Memory B cell (primary cell): ENCODE data around the gene PPFIA2.

Experiments
- ATAC-seq: fragments of 150-1000 bp; cut with Tn5 transposase; 2 replicates; pipeline ENCODE4 v1.10.0; 2021; ENCODE audit warnings: low read depth, mild to moderate bottlenecking, moderate library complexity
- DNase-seq, 2 donors: peaks; one replicate each; pipeline ENCODE4 v3.0.0; 2022; ENCODE audit warnings: low spot score in 2 of 2
- H3K27ac Mint-ChIP-seq: one replicate; pipeline ENCODE4 v1.8.0; 2022; ENCODE audit warnings: mild to moderate bottlenecking, moderate library complexity, mixed read lengths
- H3K27me3 Mint-ChIP-seq: one replicate; pipeline ENCODE4 v1.8.0; 2022; ENCODE audit warnings: mixed read lengths
- H3K36me3 Mint-ChIP-seq: one replicate; pipeline ENCODE4 v1.8.0; 2022; ENCODE audit warnings: mild to moderate bottlenecking, mixed read lengths
- H3K4me1 Mint-ChIP-seq: one replicate; pipeline ENCODE4 v1.8.0; 2022; ENCODE audit warnings: mixed read lengths
- H3K4me3 Mint-ChIP-seq: one replicate; pipeline ENCODE4 v1.8.0; 2022; ENCODE audit warnings: mild to moderate bottlenecking, moderate library complexity, mixed read lengths
- H3K9me3 Mint-ChIP-seq: one replicate; pipeline ENCODE4 v1.8.0; 2022; ENCODE audit warnings: mixed read lengths

Gene PPFIA2

GRCh38 chr12:81558031-81558430 is 201.1 kb downstream of the PPFIA2 start:
- DNase-seq (no peak), ATAC-seq (no peak)
- Mint-ChIP-seq H3K27me3 (no peaks in the 10 kb centered on the region), H3K36me3 (no peaks in the 10 kb centered on the region), H3K9me3 (no peaks in the 10 kb centered on the region), H3K27ac (no peak overlapping the region), H3K4me3 (no peak overlapping the region), H3K4me1 (no peaks in the 10 kb centered on the region)

GRCh38 chr12:81546811-81547210 is 212.3 kb downstream of the PPFIA2 start:
- Mint-ChIP-seq H3K4me1 (no peaks in the 10 kb centered on the region), H3K9me3 (peaks cover 2% of the 10 kb centered on the region), H3K27me3 (no peaks in the 10 kb centered on the region), H3K36me3 (no peaks in the 10 kb centered on the region), H3K4me3 (no peak overlapping the region), H3K27ac (no peak overlapping the region)
- no peak for DNase-seq
- ATAC-seq: no peak

DNA sequence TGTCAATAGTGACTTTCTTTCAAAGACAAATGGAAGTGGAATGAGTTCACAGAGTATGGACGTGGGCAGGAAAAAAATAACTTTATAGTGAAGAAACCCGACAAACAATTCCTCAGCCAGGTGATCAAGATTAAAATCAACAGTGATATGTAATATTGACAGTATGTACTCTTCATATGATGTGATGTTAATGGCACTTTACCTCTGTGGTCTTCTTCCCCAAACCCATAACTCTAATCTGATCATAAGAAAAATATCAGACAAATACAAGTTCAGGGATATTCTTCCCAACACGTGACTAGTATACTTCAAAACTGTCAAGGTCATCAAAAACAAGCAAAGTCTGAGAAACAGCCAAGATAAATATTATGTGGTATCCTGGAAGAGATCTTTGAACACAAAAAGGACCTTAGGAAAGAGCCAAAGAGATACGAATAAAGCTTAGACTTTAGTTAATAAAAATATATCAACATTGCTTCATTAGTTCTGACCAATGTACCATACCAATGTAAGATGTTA is 215.5 kb downstream of the PPFIA2 start:
- Mint-ChIP-seq H3K27ac (no peak overlapping the region), H3K4me1 (no peaks in the 10 kb centered on the region), H3K36me3 (no peaks in the 10 kb centered on the region), H3K9me3 (no peaks in the 10 kb centered on the region), H3K27me3 (no peaks in the 10 kb centered on the region), H3K4me3 (no peak overlapping the region)
- no peak for DNase-seq
- no peak for ATAC-seq

GRCh38 chr12:81542065-81543010 is 216.8 kb downstream of the PPFIA2 start:
- ATAC-seq (no peak), DNase-seq (no peak)
- Mint-ChIP-seq H3K4me1 (no peaks in the 10 kb centered on the region), H3K27me3 (no peaks in the 10 kb centered on the region), H3K27ac (no peak overlapping the region), H3K36me3 (no peaks in the 10 kb centered on the region), H3K4me3 (no peak overlapping the region), H3K9me3 (peaks cover 4% of the 10 kb centered on the region)

DNA sequence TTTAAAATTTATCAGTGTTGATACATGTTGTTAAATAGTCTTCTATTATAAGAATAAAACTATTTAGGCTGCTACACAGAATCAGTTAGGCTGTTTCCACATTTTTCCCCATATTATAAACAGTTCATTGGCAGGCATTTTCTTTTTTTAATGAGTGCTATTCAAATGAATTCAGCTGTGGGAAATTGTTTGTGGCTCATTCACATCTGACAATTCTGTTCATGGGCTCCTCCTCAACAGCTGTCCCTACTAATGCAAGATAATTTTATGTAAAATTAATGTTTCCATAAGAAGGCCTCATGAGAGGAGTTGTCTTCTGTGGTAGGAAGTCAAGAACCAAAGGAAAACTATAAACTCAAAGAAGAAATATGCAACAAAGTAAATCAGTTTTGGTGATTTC is 218.0 kb downstream of the PPFIA2 start:
- H3K9me3 Mint-ChIP-seq: peaks cover 4% of the 10 kb centered on the region
- no peaks in the 10 kb centered on the region for H3K4me1 Mint-ChIP-seq
- H3K27me3 Mint-ChIP-seq: no peaks in the 10 kb centered on the region
- H3K27ac Mint-ChIP-seq: no peak overlapping the region
- DNase-seq (no peak), ATAC-seq (no peak)
- H3K4me3 Mint-ChIP-seq: no peak overlapping the region
- no peaks in the 10 kb centered on the region for H3K36me3 Mint-ChIP-seq

GRCh38 chr12:81539279-81539678 is 219.9 kb downstream of the PPFIA2 start:
- ATAC-seq: no peak
- Mint-ChIP-seq H3K4me1 (no peaks in the 10 kb centered on the region), H3K4me3 (no peak overlapping the region), H3K36me3 (no peaks in the 10 kb centered on the region), H3K27me3 (no peaks in the 10 kb centered on the region), H3K27ac (no peak overlapping the region), H3K9me3 (peaks cover 6% of the 10 kb centered on the region)
- no peak for DNase-seq

- Mint-ChIP-seq H3K9me3 (peaks cover 6% of the 10 kb centered on the region), H3K27ac (no peak overlapping the region), H3K27me3 (no peaks in the 10 kb centered on the region), H3K4me3 (no peak overlapping the region), H3K4me1 (no peaks in the 10 kb centered on the region), H3K36me3 (no peaks in the 10 kb centered on the region)
- no peak for ATAC-seq
- no peak for DNase-seq
These were observed 226.1 kb downstream of the PPFIA2 start for GRCh38 chr12:81533054-81533453.

- H3K36me3 Mint-ChIP-seq: no peaks in the 10 kb centered on the region
- no peak for ATAC-seq
- H3K4me3 Mint-ChIP-seq: no peak overlapping the region
- H3K27me3 Mint-ChIP-seq: no peaks in the 10 kb centered on the region
- H3K27ac Mint-ChIP-seq: no peak overlapping the region
- DNase-seq: no peak
- no peaks in the 10 kb centered on the region for H3K4me1 Mint-ChIP-seq
- H3K9me3 Mint-ChIP-seq: peaks cover 7% of the 10 kb centered on the region
These were observed 228.8 kb downstream of the PPFIA2 start for GRCh38 chr12:81530352-81530751.

DNA sequence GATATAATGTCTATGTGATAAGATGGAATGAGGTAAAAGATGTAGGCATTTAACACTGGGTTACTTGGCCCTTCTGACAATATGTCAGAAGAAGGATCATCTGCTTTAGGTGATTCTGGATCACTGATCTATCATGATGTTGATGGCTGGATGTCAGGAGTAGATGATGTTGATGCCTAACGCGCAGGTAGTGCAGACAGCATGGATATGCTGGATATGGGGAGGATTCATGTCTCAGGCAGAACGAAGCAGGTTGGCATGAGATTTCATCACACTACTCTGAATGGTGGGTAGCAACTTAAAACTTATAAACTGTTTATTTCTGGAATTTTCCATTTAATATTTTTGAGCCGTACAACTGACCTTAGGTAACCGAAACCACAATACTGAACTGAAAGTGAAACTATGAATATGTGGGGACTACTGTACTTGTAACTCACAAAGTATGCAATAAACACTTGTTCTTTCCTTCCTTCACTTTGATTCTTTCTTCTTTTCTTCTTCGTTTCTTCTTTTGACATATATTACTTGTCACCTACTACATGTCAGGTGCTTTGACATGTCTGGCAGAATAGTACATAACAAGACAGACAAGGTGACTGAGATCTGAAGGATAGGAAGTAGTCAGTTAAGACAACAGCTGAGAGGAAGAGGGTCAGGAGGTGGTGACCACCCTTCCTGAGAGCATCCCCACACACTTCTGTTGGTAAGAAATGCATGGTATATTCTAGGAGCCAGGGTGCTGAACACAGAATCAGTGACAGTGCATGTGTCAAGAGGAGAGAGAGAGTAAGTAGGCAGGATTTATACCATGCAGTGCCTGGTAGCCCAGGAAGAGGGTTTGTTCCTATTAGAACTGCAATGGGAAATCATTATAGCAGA is 238.8 kb downstream of the PPFIA2 start:
- no peak for ATAC-seq
- Mint-ChIP-seq H3K27me3 (no peaks in the 10 kb centered on the region), H3K9me3 (peaks cover 1% of the 10 kb centered on the region), H3K4me3 (no peak overlapping the region), H3K36me3 (no peaks in the 10 kb centered on the region), H3K4me1 (peaks cover 6% of the 10 kb centered on the region), H3K27ac (no peak overlapping the region)
- DNase-seq: no peak

DNA sequence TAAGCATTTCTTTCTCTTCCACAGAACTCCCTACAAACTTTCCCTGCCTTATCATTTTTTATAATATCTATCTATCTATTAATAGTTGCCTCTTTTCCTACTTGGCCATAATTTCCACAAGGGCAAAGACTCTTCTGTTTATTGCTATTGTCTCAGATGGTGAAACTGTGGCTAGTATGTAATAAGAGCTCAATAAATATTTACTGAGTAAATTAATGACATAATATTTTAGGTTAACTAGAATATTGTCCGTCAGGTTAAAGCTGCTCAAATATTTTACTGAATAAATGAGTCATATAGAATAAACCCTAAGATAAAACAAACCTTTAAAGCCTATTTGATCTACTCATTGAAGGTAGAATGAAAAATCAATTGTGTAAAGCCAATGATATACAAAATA is 240.5 kb downstream of the PPFIA2 start:
- no peak for ATAC-seq
- no peak overlapping the region for H3K27ac Mint-ChIP-seq

GRCh38 chr12:81517296-81517695 is 241.9 kb downstream of the PPFIA2 start:
- no peaks in the 10 kb centered on the region for H3K36me3 Mint-ChIP-seq

More for the DNA sequence above, 240.5 kb downstream of the PPFIA2 start:
- no peak for DNase-seq
- Mint-ChIP-seq H3K27me3 (no peaks in the 10 kb centered on the region), H3K9me3 (peaks cover 1% of the 10 kb centered on the region), H3K36me3 (no peaks in the 10 kb centered on the region), H3K4me3 (no peak overlapping the region), H3K4me1 (peaks cover 6% of the 10 kb centered on the region)

DNA sequence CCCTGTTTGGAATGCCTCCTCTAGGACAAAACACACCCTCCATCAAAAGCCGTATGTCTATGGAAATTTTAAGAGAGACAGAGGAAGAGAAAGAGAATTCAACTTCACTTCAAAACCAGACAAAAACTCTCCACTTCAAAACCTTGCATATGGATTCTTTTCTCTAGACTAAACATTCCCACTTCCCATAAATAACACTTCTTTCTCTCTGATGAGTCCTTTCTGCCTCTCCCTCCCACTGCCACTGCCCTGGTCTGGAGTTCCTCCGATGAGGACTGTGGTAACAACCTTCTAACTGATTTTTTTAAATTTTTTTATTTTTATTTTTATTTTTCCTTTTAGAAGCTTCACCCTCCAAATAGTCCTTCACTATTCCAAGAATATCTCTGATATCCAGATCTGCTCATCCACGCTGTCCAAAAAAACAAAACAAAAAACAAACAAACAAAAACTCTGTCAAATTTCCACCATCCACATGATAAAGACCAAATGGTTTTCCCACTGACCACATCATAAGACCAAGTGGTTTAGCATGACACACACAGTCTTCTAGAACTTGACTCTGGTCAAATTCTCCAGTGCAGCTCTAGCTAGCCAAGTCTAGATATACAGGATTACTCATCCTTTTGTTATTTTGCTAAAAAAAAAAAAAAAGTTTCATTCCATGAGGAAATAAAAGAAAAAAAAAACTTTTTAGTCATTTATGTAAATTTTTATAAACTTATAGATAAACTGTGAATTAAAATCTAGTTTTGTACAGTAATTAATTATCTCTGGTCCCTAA is 256.0 kb downstream of the PPFIA2 start:
- H3K27me3 Mint-ChIP-seq: no peaks in the 10 kb centered on the region
- H3K9me3 Mint-ChIP-seq: no peaks in the 10 kb centered on the region
- ATAC-seq (no peak), DNase-seq (no peak)
- H3K4me3 Mint-ChIP-seq: no peak overlapping the region
- no peaks in the 10 kb centered on the region for H3K4me1 Mint-ChIP-seq
- H3K27ac Mint-ChIP-seq: no peak overlapping the region
- no peaks in the 10 kb centered on the region for H3K36me3 Mint-ChIP-seq

More at GRCh38 chr12:81517296-81517695, 241.9 kb downstream of the PPFIA2 start:
- H3K9me3 Mint-ChIP-seq: peaks cover 1% of the 10 kb centered on the region
- H3K27me3 Mint-ChIP-seq: no peaks in the 10 kb centered on the region
- no peak overlapping the region for H3K4me3 Mint-ChIP-seq
- DNase-seq (no peak), ATAC-seq (no peak)
- peaks cover 6% of the 10 kb centered on the region for H3K4me1 Mint-ChIP-seq
- H3K27ac Mint-ChIP-seq: no peak overlapping the region

DNA sequence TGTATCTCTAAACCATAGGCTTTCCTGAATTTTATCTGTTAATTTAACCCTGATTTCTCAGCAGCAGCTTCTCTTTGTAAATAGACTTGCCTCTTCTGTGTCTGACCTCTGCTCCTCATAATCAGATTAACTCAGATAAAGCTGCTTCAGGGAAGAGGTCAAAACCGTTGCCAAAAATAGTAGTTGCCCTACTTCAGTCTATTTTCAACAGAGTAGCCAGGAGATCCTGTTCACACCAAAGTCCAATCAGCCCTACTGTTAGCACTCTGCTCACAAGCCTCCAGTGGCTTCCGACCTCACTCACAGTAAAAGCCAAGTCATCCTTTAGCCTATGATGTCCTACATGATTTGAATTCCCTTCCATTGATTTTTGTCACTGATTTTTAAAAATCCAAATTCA is 258.4 kb downstream of the PPFIA2 start:
- H3K27me3 Mint-ChIP-seq: no peaks in the 10 kb centered on the region
- H3K36me3 Mint-ChIP-seq: no peaks in the 10 kb centered on the region
- ATAC-seq (no peak), DNase-seq (no peak)
- no peaks in the 10 kb centered on the region for H3K4me1 Mint-ChIP-seq
- no peak overlapping the region for H3K27ac Mint-ChIP-seq
- H3K4me3 Mint-ChIP-seq: no peak overlapping the region
- no peaks in the 10 kb centered on the region for H3K9me3 Mint-ChIP-seq
